Measurements from ENCODE around the gene DROSHA. TPM values are rescaled to one million over a fixed set of nuclear protein-coding genes. Genes with fewer than 3 reads are reported as not detected.

DROSHA gene
- total RNA-seq, 1 experiment from 2014 or later, result 106 TPM

DNA sequence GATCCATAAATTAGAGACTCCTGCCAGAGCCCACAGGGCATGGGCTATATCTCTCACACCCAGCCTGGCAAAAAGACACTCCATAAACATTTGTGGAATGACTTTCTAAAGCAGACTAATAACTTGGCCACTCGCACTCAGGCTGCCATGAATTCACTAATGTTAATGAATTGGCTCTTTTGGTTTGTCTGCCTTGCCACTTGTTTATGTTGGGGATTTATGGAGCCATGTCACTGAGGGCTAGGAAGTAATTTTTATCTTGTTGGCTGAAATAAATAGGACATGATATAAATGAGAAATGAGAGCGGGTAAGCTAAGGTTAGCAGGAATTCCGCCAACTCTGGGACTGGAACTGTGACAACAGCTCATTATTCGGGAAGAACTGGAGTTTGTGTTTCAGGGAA, 55.2 kb downstream of the DROSHA start:
- no peak overlapping the region for H2BK20ac ChIP-seq (ENCODE audit: low read depth, low read length, poor library complexity, severe bottlenecking)
- Mint-ChIP-seq H3K27ac (no peak overlapping the region), H3K9me3 (no peaks in the 10 kb centered on the region), H3K27me3 (ENCODE audit: low read depth) (no peaks in the 10 kb centered on the region), H3K4me3 (no peak overlapping the region), H3K36me3 (ENCODE audit: insufficient read depth in 1 of 3, low read depth in 3 of 3) (peaks cover 3 to 21% (median 4%) of the 10 kb centered on the region in 3 experiments; a peak in 5 of 7 replicates), H3K4me1 (0 out of 4 replicates have a peak, but pooled peaks cover 0 to 3% of the 10 kb centered on the region in 2 experiments)
- H2AFZ ChIP-seq (ENCODE audit: low read length), result no peak overlapping the region
- H4K91ac ChIP-seq (ENCODE audit: insufficient read length, low read depth, low read length), result no peak overlapping the region
- no peak overlapping the region for H3T11ph ChIP-seq (ENCODE audit: low read length)
- no peak overlapping the region for H3K4ac ChIP-seq (ENCODE audit: low read depth, low read length)
- WGBS (ENCODE audit: extremely low coverage, insufficient read length, low lambda C conversion rate), result no CpG with 5 or more reads among the region's 4 CpGs
- no peak overlapping the region for H3K56ac ChIP-seq (ENCODE audit: insufficient read length, low read depth, low read length)
- no peak overlapping the region for H2BK12ac ChIP-seq (ENCODE audit: insufficient read length, low read depth, low read length)
- no peaks in the 10 kb centered on the region for H3K23me2 ChIP-seq (ENCODE audit: insufficient read length, low read depth, low read length, poor library complexity, severe bottlenecking)
- H3K9ac ChIP-seq (ENCODE audit: extremely low read depth, insufficient read length, low read length), result no peak overlapping the region
- H3K18ac ChIP-seq (ENCODE audit: insufficient read length, low read depth, low read length), result no peak overlapping the region
- no peaks in the 10 kb centered on the region for H3K27me3 ChIP-seq (ENCODE audit: insufficient read depth, low read length)
- no peak overlapping the region for H4K8ac ChIP-seq (replicated peaks; ENCODE audit: insufficient read length, low read depth, low read length)
- H3K9me3 ChIP-seq (ENCODE audit: control insufficient read depth, low read depth, low read length), result no peaks in the 10 kb centered on the region
- no peak overlapping the region for H2AK5ac ChIP-seq (ENCODE audit: insufficient read length, low read length)
- no peaks in the 10 kb centered on the region for H4K20me1 ChIP-seq (ENCODE audit: control insufficient read depth, insufficient read depth, insufficient read length)
- no peak overlapping the region for H4K5ac ChIP-seq (ENCODE audit: insufficient read length, low read depth, low read length)
- no peak overlapping the region for H2BK120ac ChIP-seq (ENCODE audit: low read depth, low read length, poor library complexity, severe bottlenecking)
- no peak overlapping the region for H2BK15ac ChIP-seq (ENCODE audit: low read depth, low read length)
- no peak overlapping the region for H3K27ac ChIP-seq (ENCODE audit: insufficient read length, low read depth, low read length)
- TF ChIP-seq, protein P1, sequence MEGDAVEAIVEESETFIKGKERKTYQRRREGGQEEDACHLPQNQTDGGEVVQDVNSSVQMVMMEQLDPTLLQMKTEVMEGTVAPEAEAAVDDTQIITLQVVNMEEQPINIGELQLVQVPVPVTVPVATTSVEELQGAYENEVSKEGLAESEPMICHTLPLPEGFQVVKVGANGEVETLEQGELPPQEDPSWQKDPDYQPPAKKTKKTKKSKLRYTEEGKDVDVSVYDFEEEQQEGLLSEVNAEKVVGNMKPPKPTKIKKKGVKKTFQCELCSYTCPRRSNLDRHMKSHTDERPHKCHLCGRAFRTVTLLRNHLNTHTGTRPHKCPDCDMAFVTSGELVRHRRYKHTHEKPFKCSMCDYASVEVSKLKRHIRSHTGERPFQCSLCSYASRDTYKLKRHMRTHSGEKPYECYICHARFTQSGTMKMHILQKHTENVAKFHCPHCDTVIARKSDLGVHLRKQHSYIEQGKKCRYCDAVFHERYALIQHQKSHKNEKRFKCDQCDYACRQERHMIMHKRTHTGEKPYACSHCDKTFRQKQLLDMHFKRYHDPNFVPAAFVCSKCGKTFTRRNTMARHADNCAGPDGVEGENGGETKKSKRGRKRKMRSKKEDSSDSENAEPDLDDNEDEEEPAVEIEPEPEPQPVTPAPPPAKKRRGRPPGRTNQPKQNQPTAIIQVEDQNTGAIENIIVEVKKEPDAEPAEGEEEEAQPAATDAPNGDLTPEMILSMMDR (conservative IDR thresholded peaks at IDR 0.05), result no peak
- DNase-seq, result no peak
- H3K79me2 ChIP-seq (ENCODE audit: insufficient read depth, low read length), result no peaks in the 10 kb centered on the region; the same call in 1 of the 2 replicates
- H3K79me1 ChIP-seq (ENCODE audit: insufficient read depth, low read depth, low read length, poor library complexity, severe bottlenecking), result no peaks in the 10 kb centered on the region
- H3K4me1 ChIP-seq (ENCODE audit: insufficient read depth, low read length), result no peaks in the 10 kb centered on the region
- H3K23ac ChIP-seq (ENCODE audit: insufficient read length, low read depth, low read length), result no peak overlapping the region
- no peak overlapping the region for H3K14ac ChIP-seq (ENCODE audit: insufficient read depth, low read length)
- H2BK5ac ChIP-seq (ENCODE audit: insufficient read length, low read length), result no peak overlapping the region
- no peak overlapping the region for H3K4me2 ChIP-seq (ENCODE audit: insufficient read depth, insufficient read length, low read length)

Measured in H9 (cell line).